ENCODE data around the gene VIT. TPM values are rescaled to one million over a fixed set of nuclear protein-coding genes. Genes with fewer than 3 reads are reported as not detected.

VIT gene
- total and polyA plus RNA-seq, 3 experiments from 2014 or later = 0.08 TPM; not detected in 2

DNA sequence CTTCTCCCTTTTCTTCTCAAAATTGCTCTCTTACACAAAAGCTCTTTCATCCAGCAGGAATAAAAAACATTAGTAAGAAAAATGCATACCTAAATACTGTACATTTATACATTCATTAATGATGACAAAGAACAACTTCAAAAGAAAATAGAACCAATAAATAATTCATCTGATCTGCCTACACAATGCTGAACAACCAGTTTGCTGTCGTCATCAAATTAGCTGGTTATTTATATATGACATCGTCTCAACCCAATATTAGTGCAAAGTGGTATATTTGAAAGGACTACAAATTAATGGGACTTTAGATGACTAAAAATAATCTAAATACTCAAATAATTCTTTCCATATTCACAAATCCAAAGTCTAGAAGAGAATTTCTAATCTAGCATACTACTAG lies 24.8 kb upstream of the VIT start:
- Histone ChIP-seq H3K27ac (ENCODE audit: low read depth, low read length) (no peak overlapping the region), H3K9me3 (ENCODE audit: low read length) (no peaks in the 10 kb centered on the region), H3K4me3 (ENCODE audit: low read length) (no peak overlapping the region), H3K4me1 (ENCODE audit: insufficient read depth, low read length) (no peaks in the 10 kb centered on the region), H3K27me3 (ENCODE audit: insufficient read depth, low read length, poor library complexity, severe bottlenecking) (no peaks in the 10 kb centered on the region), H3K36me3 (ENCODE audit: insufficient read depth, low read length) (no peaks in the 10 kb centered on the region)
- POLR2A ChIA-PET = no interaction called here
- CTCF ChIA-PET = no interaction called here
- Mint-ChIP-seq H3K27ac (no peak overlapping the region), H3K36me3 (no peaks in the 10 kb centered on the region), H3K4me3 (no peak overlapping the region), H3K4me1 (no peaks in the 10 kb centered on the region), H3K27me3 (peaks cover 7 to 54% of the 10 kb centered on the region in 2 donors), H3K9me3 (peaks cover 0 to 2% (median 0%) of the 10 kb centered on the region in 5 donors)
- DNase-seq = no peak

DNA sequence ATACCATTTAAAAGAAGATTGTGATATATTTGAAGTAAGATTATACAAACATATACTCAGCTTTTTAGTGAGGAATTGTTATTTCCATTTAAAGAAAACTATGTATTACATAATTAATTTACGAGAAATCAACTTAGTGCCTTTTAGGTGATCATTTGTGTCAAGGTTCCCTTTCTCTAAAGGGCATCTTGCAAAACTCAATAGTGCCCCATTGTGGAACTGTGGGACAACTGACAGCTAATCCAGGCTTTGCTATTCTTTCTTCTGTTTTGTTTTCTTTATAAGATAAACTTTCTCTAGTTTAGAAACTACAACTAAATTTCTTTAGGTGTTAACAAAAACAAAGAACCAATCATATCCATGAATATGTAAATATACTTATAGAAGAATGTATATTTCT lies 24.3 kb upstream of the VIT start:
- H3K36me3 Mint-ChIP-seq = no peaks in the 10 kb centered on the region
- H3K27me3 ChIP-seq (ENCODE audit: insufficient read depth, low read length, poor library complexity, severe bottlenecking) = no peaks in the 10 kb centered on the region
- CTCF ChIA-PET = no interaction called here
- H3K4me3 Mint-ChIP-seq = no peak overlapping the region
- no peaks in the 10 kb centered on the region for H3K9me3 ChIP-seq (ENCODE audit: low read length)
- H3K9me3 Mint-ChIP-seq = peaks cover 0 to 2% (median 0%) of the 10 kb centered on the region in 5 donors
- POLR2A ChIA-PET = no interaction called here
- no peak overlapping the region for H3K4me3 ChIP-seq (ENCODE audit: low read length)
- no peaks in the 10 kb centered on the region for H3K36me3 ChIP-seq (ENCODE audit: insufficient read depth, low read length)
- DNase-seq = no peak
- H3K4me1 ChIP-seq (ENCODE audit: insufficient read depth, low read length) = no peaks in the 10 kb centered on the region
- H3K27ac ChIP-seq (ENCODE audit: low read depth, low read length) = no peak overlapping the region
- no peak overlapping the region for H3K27ac Mint-ChIP-seq
- peaks cover 9 to 52% of the 10 kb centered on the region in 2 donors for H3K27me3 Mint-ChIP-seq
- H3K4me1 Mint-ChIP-seq = peaks cover under 1 to 4% (median under 1%) of the 10 kb centered on the region in 3 donors

DNA sequence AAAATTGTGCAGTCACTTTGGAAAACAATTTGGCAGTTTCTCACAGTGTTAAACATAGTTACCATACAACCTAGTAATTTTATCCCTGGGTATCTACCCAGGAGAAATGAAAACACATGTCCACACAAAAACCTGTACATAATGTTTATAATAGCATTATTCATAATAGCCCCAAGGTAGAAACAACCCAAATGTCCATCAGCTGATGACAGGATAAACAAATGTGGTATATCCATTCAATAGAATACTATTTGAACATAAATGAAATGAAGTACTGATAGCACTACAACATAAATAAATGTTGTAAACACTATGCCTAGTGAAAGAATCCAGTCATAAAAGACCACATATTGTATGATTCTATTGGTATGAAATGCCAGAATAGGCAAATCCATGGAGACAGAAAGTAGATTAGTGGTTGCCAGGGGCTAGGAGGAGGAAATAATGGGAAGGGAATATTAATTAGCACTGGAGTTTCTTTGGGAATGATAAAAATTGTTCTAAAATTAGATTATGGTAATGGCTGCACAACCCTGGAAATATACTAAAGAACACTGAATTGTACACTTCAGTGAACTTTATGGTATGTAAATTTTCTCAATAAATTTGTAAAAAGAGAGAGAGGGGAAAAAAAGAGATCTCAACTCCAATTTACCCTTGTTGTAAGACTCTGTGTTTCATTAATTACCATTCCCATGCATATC lies 20.8 kb upstream of the VIT start:
- no peak overlapping the region for H3K27ac Mint-ChIP-seq
- H3K4me1 Mint-ChIP-seq = peaks cover 2 to 6% (median 3%) of the 10 kb centered on the region in 3 donors
- DNase-seq = no peak
- H3K36me3 ChIP-seq (ENCODE audit: insufficient read depth, low read length) = no peaks in the 10 kb centered on the region
- no peak overlapping the region for H3K4me3 ChIP-seq (ENCODE audit: low read length)
- H3K4me1 ChIP-seq (ENCODE audit: insufficient read depth, low read length) = no peaks in the 10 kb centered on the region
- CTCF ChIA-PET = no interaction called here
- POLR2A ChIA-PET = no interaction called here
- no peak overlapping the region for H3K4me3 Mint-ChIP-seq
- H3K27ac ChIP-seq (ENCODE audit: low read depth, low read length) = no peak overlapping the region
- H3K9me3 Mint-ChIP-seq = peaks cover 7 to 18% (median 15%) of the 10 kb centered on the region in 5 donors
- H3K27me3 Mint-ChIP-seq = peaks cover 10 to 46% of the 10 kb centered on the region in 2 donors
- H3K9me3 ChIP-seq (ENCODE audit: low read length) = no peaks in the 10 kb centered on the region
- H3K27me3 ChIP-seq (ENCODE audit: insufficient read depth, low read length, poor library complexity, severe bottlenecking) = no peaks in the 10 kb centered on the region
- H3K36me3 Mint-ChIP-seq = peaks cover 0 to 7% (median 0%) of the 10 kb centered on the region in 3 donors

DNA sequence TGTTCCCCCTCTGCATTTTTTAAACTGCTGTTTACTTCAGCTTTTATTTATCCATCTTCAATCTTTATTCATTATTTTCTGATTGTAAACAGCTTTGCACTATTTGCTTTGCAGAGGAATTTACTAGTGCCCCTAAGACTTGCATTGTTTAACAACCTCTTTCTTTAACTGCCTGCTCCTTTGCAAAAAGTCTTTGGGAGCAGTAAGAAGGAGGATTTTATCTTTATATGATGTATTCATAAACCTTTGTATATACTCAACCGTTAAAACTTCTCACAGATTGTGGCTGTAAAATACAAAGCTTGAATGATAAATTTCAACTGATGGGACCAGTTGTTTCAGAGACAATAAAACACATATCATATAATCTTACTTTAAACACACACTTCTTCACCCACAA lies 20.1 kb upstream of the VIT start:
- POLR2A ChIA-PET = no interaction called here
- H3K27me3 Mint-ChIP-seq = peaks cover 7 to 41% of the 10 kb centered on the region in 2 donors
- no peaks in the 10 kb centered on the region for H3K36me3 ChIP-seq (ENCODE audit: insufficient read depth, low read length)
- no peak overlapping the region for H3K27ac Mint-ChIP-seq
- no peaks in the 10 kb centered on the region for H3K4me1 ChIP-seq (ENCODE audit: insufficient read depth, low read length)
- H3K9me3 ChIP-seq (ENCODE audit: low read length) = no peaks in the 10 kb centered on the region
- H3K4me1 Mint-ChIP-seq = peaks cover 2 to 6% (median 3%) of the 10 kb centered on the region in 3 donors
- H3K27me3 ChIP-seq (ENCODE audit: insufficient read depth, low read length, poor library complexity, severe bottlenecking) = no peaks in the 10 kb centered on the region
- CTCF ChIA-PET = no interaction called here
- H3K27ac ChIP-seq (ENCODE audit: low read depth, low read length) = no peak overlapping the region
- DNase-seq = no peak
- H3K4me3 Mint-ChIP-seq = peak overlapping the region in 1 of 7 donors; percentile 15
- H3K9me3 Mint-ChIP-seq = peaks cover 7 to 19% (median 16%) of the 10 kb centered on the region in 5 donors
- H3K4me3 ChIP-seq (ENCODE audit: low read length) = no peak overlapping the region
- peaks cover 0 to 7% (median 0%) of the 10 kb centered on the region in 3 donors for H3K36me3 Mint-ChIP-seq

DNA sequence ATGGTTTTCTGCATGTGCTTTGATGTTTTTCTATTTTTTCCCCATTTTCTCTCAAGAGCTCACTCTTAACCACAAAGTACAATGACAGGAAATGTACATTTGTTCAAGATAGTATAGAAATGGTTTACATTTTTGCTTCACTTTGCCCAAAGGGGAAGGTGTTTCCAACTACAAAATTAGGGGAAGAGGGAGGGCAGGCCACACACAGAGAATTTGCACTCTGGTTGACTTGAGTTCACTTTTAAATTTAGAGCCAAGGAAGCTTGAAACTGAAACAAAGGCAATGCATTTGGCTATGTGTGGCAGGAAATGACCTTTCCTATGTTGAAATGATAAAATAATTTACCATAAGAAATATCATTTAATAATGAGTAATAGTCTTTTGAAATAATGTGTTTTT lies 19.1 kb upstream of the VIT start:
- CTCF ChIA-PET = no interaction called here
- Histone ChIP-seq H3K9me3 (ENCODE audit: low read length) (no peaks in the 10 kb centered on the region), H3K27me3 (ENCODE audit: insufficient read depth, low read length, poor library complexity, severe bottlenecking) (no peaks in the 10 kb centered on the region), H3K4me3 (ENCODE audit: low read length) (no peak overlapping the region), H3K27ac (ENCODE audit: low read depth, low read length) (no peak overlapping the region), H3K36me3 (ENCODE audit: insufficient read depth, low read length) (no peaks in the 10 kb centered on the region), H3K4me1 (ENCODE audit: insufficient read depth, low read length) (no peaks in the 10 kb centered on the region)
- Mint-ChIP-seq H3K27me3 (peaks cover 5 to 39% of the 10 kb centered on the region in 2 donors), H3K4me1 (peaks cover 2 to 6% (median 3%) of the 10 kb centered on the region in 3 donors), H3K4me3 (no peak overlapping the region), H3K36me3 (peaks cover 0 to 7% (median 0%) of the 10 kb centered on the region in 3 donors), H3K27ac (no peak overlapping the region), H3K9me3 (peaks cover 7 to 19% (median 16%) of the 10 kb centered on the region in 5 donors)
- no peak for DNase-seq
- POLR2A ChIA-PET = no interaction called here

DNA sequence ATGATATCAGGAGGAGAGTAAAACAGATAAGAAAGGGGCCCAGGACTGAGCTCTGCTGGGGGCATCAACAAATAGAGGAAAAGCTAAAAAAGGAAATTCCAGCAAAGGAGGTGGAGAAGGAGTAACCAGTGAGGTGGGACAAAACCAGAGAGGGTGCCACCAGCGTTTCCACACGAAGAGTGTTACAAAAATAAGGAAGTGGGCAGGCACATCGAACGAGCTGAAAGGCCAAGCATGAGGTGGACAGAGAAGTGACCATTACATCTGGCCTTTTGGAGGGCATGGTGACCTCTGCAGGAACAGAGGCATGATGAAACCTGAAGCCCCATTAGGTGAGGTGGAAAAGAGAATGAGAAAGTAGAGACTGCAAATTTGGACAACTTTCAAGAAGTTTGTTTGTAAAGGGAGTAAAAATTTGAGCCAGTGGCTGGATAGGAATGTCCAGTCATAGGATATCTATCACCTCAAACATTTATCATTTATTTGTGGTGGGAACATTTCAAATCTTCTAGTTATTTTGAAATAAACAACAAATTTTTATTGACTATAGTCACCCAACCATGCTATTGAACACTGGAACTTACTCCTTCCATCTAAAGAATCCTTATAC lies 18.4 kb upstream of the VIT start:
- Histone ChIP-seq H3K4me1 (ENCODE audit: insufficient read depth, low read length) (no peaks in the 10 kb centered on the region), H3K9me3 (ENCODE audit: low read length) (no peaks in the 10 kb centered on the region), H3K36me3 (ENCODE audit: insufficient read depth, low read length) (no peaks in the 10 kb centered on the region), H3K4me3 (ENCODE audit: low read length) (no peak overlapping the region), H3K27ac (ENCODE audit: low read depth, low read length) (no peak overlapping the region), H3K27me3 (ENCODE audit: insufficient read depth, low read length, poor library complexity, severe bottlenecking) (no peaks in the 10 kb centered on the region)
- Mint-ChIP-seq H3K36me3 (peaks cover 0 to 7% (median 0%) of the 10 kb centered on the region in 3 donors), H3K9me3 (peaks cover 7 to 21% (median 16%) of the 10 kb centered on the region in 5 donors), H3K4me3 (no peak overlapping the region), H3K27ac (no peak overlapping the region), H3K27me3 (peaks cover 8 to 46% of the 10 kb centered on the region in 2 donors), H3K4me1 (peaks cover 2 to 6% (median 3%) of the 10 kb centered on the region in 3 donors)
- DNase-seq = no peak
- POLR2A ChIA-PET = no interaction called here
- CTCF ChIA-PET = no interaction called here

DNA sequence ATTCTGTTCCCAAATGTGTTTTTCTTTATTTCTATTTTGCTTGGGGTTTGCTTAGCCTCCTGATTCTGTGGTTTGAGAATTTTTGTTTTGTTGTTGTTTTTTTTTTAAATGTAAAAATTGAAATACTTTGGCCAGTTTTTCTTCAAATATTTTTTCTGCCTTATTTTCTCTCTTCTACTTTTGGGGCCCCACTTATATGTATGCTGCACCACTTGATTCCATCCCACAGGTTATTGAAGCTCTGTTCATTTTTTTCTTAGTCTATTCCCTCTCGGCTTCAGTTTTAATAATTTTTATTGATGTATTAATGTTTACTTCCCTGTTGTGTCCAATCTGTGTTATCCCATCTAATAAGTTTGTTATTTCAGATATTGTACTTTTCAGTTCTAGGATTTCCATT lies 17.7 kb upstream of the VIT start:
- POLR2A ChIA-PET = no interaction called here
- no peak overlapping the region for H3K4me3 ChIP-seq (ENCODE audit: low read length)
- H3K4me1 ChIP-seq (ENCODE audit: insufficient read depth, low read length) = no peaks in the 10 kb centered on the region
- no peak overlapping the region for H3K27ac Mint-ChIP-seq
- no peak overlapping the region for H3K4me3 Mint-ChIP-seq
- H3K27ac ChIP-seq (ENCODE audit: low read depth, low read length) = no peak overlapping the region
- H3K36me3 Mint-ChIP-seq = peaks cover 0 to 7% (median 0%) of the 10 kb centered on the region in 3 donors
- peaks cover 7 to 22% (median 16%) of the 10 kb centered on the region in 5 donors for H3K9me3 Mint-ChIP-seq
- H3K4me1 Mint-ChIP-seq = peaks cover 2 to 6% (median 3%) of the 10 kb centered on the region in 3 donors
- H3K36me3 ChIP-seq (ENCODE audit: insufficient read depth, low read length) = no peaks in the 10 kb centered on the region
- H3K27me3 Mint-ChIP-seq = peaks cover 8 to 45% of the 10 kb centered on the region in 2 donors
- no peaks in the 10 kb centered on the region for H3K9me3 ChIP-seq (ENCODE audit: low read length)
- no peak for DNase-seq
- CTCF ChIA-PET = no interaction called here
- no peaks in the 10 kb centered on the region for H3K27me3 ChIP-seq (ENCODE audit: insufficient read depth, low read length, poor library complexity, severe bottlenecking)

DNA sequence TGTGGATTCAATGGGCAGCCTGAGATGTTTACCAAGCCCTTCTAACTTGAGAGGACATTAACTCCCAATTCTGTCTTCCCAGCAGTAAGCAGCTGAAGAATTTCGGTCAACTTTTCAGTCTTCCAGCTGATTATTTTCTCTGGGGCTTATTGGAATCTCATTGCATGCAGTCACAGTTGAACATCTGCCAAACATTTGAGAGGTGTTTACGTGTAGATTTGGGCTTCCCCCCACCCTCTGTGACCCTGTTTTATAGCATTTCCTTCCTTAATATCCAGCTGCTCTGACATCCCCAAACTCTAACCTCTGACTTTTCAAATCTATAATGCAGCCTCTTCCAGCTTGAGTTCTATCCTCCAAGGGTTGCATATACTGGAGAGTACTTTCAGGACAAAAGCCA lies 16.5 kb upstream of the VIT start:
- H3K4me3 ChIP-seq (ENCODE audit: low read length) = no peak overlapping the region
- H3K36me3 ChIP-seq (ENCODE audit: insufficient read depth, low read length) = no peaks in the 10 kb centered on the region
- H3K4me1 ChIP-seq (ENCODE audit: insufficient read depth, low read length) = no peaks in the 10 kb centered on the region
- Mint-ChIP-seq H3K9me3 (peaks cover 7 to 23% (median 16%) of the 10 kb centered on the region in 5 donors), H3K4me3 (no peak overlapping the region), H3K36me3 (peaks cover 0 to 7% (median 0%) of the 10 kb centered on the region in 3 donors), H3K27me3 (peaks cover 10 to 42% of the 10 kb centered on the region in 2 donors), H3K27ac (no peak overlapping the region), H3K4me1 (peaks cover 2 to 6% (median 3%) of the 10 kb centered on the region in 3 donors)
- ChIA-PET POLR2A (no interaction called here), CTCF (interaction anchor here (0.7 kb wide), 1 partner anchor 203 kb away, joined by 3 read pairs; no protein-coding TSS in a partner anchor)
- no peaks in the 10 kb centered on the region for H3K9me3 ChIP-seq (ENCODE audit: low read length)
- H3K27ac ChIP-seq (ENCODE audit: low read depth, low read length) = no peak overlapping the region
- DNase-seq = no peak
- no peaks in the 10 kb centered on the region for H3K27me3 ChIP-seq (ENCODE audit: insufficient read depth, low read length, poor library complexity, severe bottlenecking)
